SW480 (cell line): ENCODE data around the gene IDS.
A peak's percentile ranks its signal among the peaks of the same experiment; 100 is the strongest.
"Not testable (repeated sequence)": the region's sequence is repeated elsewhere in the genome, so short reads cannot be mapped to it uniquely, and the experiment has no call there.

Experiments used
- DNase-seq: peaks from one replicate; pipeline ENCODE4 v3.0.0-alpha.2; 2016; ENCODE audit warnings: low spot score

Gene IDS

DNA sequence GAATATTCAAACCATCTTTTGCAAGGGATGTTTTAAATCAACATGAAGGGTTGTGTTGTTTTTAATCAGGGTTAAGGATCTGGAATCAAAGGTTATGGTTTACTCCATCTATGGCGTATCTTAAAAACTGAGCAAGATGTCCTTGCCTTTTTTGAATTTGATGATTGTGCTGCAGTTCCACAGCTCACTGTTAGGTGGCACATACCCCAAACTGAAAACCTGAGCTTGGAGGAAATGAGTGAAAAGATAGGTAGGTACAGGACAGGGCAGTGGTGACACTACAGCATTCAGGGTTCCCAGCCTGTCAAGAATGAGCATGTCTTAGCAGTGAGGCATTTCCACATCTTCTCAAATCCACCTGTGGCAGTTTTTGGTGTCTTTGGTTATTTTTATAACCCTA lies 22.6 kb upstream of the IDS start:
- DNase-seq, result peak; percentile 26

DNA sequence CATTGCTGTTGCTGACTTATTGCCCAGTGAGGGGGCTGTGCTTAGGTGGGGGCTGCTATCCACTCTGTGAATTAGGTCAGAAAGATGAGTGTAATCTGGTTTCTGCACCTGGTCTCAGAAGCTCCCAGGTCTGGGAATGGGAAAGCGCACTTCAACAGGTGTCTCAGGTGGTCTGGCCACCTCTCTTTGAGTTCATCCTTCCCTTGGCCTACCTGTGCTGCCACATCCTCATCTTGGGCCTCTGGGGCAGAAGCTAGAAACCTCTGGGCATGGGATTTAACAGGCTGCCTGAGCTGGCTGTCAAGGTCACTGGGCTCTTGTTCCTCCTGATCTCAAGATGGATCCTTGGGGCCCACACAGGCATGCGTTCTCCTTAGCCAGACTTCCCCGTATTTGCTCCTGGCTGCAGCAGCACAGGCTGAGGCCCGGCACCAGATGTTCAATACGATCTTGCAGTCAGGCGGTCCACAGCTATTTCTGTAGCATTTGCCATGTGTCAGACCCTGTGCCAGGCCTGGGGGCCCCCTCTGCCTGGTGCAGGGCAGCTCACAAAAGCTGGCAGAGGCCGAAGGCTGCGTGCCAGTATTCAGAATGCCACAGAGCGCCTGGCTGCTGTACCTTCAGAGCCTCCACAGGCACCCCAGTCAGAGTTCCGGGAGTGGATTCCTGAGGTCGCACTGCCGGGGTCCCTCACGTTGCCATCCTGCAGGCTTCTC lies 21.4 kb upstream of the IDS start:
- not testable (repeated sequence) for DNase-seq

DNA sequence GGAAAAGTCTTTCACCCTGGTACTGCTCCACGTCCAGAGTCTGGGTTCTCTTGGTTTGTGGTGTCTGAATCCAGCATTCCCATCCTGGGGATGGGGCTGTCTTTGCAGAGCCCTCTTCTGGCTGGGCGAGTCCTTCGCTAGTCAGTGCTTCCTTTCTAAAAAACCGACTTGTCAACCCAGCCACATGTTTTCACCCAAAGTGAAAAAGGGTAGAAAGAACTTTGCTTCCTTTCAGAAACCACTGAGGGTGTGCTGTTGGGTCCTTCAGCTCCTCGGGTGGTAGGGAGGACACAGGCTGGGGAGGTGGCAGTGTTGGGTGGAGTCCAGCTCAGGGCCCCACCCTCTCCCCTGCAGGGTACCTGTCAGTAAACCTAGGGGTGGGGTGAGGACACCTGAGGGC lies 20.8 kb upstream of the IDS start:
- DNase-seq, result not testable (repeated sequence)

DNA sequence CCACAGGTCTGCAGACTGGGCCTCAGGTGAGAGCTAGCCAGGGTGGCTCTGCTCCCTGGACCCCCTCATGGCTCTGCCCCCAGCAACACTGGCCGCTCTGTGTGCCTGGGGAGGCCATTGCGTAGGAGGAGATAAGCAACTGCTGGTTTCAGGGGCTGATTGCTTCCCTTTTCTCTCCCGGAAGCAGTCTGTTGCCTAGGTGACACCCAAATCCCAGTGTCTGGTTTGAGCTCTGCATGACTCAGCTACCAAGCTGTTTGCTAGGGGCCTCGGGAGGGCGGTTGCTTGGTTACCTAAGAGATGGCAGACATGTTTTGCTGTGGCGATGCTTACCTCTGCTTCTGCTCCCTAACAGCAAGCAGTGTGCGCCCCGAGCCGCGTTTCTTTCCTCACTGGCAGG lies 20.3 kb upstream of the IDS start:
- DNase-seq, result peak; percentile 14

DNA sequence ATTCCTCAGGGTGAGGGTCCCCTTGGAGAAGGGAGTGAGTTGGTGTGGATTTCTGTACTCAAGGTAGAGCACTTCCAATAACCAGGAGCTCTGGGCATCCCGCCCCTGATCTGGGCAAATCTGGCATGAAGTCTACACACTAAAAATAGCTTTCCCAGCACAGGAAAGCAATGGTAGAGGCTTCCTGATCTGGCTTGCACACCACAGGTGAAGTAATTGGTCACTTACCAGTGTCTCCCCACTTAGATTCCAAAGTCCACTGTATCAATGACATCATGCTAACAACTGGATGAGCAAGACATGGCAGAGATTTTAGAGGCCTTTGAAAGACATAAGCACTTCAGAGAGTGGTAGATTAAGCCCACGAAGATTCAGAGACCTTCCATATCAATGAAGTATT lies 17.8 kb upstream of the IDS start:
- DNase-seq, result peak; percentile 39

DNA sequence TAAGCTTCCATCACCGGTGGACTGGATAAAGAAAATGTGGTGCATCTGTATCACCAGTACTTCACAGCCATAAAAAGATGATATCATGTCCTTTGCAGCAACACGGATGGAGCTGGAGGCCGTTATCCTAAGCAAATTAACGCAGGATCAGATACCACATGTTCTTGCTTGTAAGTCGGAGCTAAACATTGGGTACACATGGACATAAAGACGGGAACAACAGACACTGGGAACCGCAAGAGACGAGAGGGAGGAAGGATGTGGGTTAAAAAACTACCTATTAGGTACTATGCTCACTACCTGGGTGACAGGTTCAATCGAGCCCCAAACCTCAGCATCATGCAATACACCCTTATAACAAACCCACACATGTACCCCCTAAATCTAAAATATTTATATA lies 16.3 kb upstream of the IDS start:
- no peak for DNase-seq

DNA sequence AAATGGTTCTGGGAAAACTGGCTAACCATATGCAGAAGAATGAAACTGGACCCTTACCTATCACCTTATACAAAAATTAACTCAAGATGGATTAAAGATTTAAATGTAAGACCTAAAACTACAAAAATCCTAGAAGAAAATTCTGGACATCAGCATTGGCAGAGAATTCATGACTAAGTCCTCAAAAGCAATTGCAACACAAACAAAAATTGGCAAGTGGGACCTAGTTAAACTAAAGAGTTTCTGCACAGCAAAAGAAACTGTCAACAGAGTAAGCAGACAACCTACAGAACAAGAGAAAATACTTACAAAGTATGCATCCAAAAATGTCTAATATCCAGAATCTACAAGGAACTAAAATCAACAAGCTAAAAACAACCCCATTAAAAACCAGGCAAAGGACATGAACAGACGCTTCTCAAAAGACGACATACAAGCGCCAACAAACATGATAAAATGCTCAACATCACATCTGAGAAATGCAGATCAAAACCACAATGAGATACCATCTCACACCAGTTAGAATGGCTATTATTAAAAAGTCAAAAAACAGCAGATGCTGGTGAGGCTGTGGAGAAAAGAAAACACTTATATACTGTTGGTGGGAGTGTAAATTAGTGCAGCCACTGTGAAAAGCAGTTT lies 15.7 kb upstream of the IDS start:
- not testable (repeated sequence) for DNase-seq

DNA sequence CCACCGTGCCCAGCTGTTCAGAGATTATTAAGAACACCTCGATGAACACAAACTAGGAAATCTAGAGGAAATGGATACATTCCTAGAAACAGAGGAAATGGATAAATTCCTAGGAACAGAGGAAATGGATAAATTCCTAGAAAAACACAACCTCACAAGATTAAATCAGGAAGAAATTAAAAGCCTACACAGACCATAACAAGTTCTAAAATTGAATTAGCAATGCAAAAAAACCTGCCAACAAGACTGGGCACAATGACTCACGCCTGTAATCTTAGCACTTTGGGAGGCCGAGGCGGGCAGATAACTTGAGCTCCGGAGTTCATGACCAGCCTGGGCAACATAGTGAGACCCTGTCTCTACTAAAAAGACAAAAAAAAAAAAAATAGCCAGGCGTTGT lies 13.1 kb upstream of the IDS start:
- DNase-seq, result no peak

DNA sequence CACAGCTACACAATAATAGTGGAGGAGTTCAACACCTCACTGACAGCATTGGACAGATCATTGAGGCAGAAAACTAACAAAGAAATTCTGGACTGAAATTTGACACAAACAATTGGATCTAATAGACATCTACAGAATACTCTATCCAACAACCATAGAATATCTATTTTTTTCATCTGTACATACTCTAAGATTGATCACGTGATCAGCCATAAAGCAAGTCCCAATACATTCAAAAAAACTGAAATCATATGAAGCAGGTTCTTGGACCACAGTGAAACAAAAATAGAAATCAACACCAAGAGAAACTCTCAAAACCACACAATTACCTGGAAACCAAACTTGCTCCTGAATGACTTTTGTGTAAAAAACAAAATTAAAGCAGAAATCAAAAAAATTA lies 12.2 kb upstream of the IDS start:
- DNase-seq, result no peak

DNA sequence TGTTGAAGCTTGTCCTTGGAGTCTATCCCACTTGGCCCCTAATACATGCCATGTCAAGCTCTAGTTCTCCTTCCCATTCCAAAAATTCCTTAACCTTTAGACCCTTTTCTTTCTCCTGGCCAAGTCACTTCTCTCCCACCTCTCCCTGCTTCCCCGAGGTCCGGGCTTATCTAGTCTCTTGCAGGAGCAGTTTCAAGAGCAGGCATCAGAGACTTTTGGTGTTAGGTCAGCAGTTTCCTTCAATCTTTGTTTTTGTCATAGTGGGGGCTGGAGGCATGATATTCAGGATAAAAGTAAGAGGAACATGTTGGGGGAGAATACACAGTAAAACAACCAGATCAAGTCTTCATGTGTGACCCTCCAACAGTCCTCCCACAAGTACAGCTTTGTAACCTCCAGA lies 11.5 kb upstream of the IDS start:
- no peak for DNase-seq

DNA sequence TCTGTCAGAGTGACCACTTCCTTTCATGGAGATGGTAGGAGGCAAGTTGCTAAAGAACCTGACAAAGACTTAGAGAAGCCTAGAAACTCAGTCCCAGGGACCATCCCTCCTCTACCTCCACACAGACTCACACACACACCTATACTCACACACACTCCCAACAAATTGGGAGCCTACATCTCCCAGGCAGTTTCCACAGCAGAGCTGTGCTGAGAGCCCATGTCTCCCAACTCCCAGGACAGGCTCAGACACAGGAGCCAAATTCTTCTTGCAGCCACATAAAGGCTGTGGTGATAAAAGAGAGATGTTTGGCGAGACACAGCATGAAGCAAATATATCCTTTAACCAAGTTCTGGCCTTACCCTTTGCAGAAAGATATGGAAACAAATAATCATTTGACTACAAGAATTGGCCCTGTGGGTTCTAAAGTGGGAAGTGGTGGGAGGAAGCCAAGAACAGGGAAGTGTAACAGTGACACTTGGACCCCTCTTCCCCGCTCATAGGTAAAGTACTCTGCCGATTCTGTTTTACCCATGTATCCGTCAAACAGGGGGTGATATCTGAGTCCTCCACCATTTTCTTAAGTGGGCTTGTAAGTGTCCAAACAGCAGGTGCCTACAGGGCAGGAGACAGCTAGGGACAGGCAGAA lies 11.0 kb upstream of the IDS start:
- no peak for DNase-seq

DNA sequence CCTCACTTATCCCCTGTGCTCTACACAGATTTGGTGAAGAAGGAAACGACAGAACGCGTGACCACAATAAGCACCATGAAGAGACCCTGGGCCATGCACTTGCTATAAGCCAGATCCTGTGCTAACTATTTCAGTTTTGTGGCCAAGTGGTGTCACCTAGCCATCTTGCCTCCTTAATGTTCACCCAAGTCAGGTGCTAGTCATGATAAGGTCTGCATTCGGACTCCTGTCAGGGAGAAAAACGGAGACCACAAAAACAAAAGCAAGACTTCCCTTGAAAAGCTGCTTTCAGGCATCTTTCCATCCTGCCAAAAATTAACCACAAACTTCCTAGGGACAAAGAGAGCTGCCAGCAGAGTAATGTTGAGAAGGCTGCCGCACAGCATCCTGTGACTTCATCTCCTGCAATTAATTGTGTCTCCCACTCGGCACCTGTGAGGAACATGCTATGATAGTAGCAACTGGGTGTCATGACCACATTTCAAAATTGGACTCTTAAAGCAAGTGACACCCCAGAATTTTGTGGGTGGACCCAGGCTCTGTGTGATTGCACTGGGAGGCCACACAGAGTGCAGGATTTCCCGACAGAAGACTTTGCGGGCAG lies 8.8 kb upstream of the IDS start:
- no peak for DNase-seq

DNA sequence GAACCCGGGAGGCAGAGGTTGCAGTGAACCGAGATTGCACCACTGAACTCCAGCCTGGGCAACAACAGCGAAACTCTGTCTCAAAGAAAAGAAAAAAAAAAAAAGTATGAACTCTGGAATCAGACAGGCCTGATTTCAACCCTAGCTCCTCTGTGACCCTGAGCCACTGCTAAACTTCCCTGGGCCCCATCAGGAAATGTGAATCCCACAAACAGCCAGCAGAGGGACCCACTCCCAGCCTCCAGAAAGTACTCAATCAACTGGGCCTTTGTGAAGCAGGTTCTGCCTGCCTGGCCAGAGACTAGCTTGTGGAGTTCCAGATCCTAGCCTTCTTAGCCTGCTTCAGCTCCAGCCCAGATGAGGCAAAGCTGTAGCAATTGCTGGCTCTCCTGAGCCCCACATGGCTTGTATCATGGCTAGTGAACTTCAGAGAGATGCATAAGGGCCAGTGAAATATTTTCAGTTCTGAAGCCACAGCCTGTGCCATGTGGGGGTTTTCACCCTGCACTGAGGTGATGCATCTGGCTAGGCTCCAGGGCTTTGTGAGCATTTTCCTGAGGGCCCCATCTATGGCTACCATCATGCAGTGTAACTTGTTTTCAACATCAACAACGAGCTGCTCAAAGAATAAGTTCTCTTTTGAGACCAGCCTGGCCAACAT lies 7.2 kb upstream of the IDS start:
- DNase-seq, result peak; percentile 49

DNA sequence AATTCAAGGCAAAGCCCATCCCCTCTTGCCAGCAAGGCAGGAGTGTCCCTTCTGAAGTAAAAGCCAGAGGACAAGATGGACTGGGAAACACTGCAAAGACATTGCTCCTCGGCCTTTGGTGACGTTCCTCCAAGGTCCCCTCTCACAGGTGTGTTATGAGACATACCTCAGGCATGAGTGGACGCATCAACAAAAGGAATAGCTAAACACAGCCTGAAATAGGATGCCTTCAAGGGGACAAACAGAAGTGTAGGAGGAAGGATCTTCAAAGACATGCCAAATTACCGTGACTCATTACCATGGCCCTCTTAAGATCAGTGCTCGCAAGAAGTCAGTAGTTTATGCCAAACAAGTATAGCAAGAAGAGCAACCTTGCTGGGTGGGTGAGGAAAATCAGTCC lies 6.0 kb upstream of the IDS start:
- DNase-seq, result peak; percentile 79

DNA sequence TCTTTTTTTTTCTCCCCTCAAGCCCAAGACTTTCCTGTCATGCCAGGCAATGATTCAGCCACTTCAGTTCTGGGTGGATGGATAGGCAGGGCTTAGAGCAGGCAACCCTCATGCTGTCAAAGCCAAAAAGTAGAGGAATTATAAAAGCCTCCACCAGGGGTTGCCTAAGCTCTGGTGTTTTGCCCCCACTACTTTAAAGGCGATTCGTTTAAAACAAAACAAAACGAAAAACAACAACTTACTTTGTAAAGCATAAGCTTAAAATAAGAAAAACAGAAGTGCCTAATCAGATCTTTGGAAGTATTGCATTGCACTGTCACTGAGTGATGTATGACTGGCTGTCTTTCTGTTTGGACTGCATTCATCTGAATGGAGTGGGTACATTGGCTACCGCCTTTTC lies 5.3 kb upstream of the IDS start:
- DNase-seq, result no peak

DNA sequence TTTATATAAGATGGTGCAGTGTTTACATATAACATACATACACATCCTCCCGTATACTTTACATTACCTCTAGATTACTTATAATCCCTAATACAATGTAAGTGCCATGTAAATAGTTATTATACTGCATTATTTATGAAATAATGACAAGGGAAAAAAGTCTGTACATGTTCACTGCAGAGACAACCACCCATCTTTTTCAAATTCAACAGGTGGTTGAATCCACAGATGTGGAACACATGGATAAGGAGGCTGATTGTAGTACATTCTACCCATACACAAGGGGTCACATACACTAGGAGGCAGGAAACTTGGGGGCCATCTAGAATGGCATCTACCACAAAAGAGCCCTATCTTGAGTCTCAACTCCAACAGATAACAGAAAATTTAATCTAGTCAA lies 3.4 kb upstream of the IDS start:
- DNase-seq, result no peak

DNA sequence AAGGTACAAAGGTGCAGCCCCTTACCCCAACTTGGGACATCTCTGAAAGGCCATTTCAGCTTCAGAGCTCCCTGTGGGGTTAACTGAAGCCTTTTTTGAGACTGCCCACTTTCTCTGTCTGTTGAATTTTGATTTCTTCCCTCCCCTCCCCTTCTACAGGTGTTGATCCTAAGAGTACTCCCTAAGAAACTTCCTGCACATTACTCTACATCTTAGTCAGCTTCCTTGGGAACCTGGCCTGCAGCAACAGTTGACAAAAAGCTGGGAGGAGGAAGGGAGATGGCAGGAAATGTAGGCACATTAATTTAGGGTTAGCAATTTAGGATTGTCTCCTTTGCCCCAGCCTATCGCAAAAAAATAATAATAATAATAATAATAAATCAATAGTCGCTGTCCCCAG lies 1.2 kb upstream of the IDS start:
- no peak for DNase-seq

DNA sequence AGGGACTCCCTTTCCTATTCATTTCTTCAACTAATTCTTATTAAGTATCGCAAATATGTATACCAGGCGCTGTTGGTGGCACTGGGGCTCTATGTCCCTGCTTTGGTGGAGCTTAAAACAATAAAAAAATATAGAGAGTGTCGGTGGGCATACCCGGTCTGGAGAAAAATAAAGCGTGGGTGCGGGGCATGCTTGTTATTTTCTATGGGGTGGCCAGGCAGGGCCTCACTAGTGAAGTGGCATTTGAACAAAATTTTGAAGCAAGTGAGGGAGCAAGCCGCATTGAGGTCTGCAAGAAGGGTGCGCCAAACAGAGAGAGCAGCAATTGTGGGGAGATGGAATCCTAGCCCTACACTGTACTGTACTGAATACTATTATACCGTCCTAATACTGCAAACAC lies 565 bp upstream of the IDS start:
- no peak for DNase-seq

DNA sequence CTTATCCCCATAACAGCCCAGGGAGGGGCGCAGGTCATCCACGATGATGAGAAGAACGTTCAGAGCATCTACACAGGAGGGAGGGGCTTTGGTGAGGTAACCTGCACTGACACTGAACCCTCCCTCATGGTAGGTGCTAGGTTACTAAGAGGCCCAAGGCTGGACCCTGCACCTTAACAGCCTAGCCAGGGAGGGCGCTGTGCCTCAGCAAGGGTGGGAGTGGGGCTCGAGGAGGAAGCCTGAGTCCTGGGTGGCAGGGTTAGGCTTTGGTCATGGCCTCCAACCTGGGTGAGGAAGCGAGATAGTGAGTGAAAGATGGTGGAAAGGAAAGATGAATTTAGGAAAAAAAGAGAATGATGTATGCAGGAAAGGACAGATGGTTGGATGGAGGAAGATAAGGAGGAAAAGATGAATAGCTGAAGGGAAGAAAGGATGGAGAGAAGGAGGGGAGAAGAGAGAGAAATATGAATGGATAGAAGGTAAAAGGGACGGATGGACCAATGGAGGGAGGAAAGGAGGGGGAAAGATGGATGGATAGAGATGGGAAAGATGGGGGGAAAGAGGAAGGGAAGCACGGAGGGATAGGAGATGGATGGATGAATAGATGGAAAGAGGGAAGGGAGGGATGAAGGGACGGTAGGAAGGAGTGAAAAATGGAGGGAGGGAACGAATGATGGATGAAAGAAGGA lies 736 bp downstream of the IDS start:
- peak; percentile 9 for DNase-seq

DNA sequence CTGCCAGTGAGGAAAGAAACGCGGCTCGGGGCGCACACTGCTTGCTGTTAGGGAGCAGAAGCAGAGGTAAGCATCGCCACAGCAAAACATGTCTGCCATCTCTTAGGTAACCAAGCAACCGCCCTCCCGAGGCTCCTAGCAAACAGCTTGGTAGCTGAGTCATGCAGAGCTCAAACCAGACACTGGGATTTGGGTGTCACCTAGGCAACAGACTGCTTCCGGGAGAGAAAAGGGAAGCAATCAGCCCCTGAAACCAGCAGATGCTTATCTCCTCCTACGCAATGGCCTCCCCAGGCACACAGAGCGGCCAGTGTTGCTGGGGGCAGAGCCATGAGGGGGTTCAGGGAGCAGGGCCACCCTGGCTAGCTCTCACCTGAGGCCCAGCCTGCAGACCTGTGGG lies 1.7 kb downstream of the IDS start:
- not testable (repeated sequence) for DNase-seq

DNA sequence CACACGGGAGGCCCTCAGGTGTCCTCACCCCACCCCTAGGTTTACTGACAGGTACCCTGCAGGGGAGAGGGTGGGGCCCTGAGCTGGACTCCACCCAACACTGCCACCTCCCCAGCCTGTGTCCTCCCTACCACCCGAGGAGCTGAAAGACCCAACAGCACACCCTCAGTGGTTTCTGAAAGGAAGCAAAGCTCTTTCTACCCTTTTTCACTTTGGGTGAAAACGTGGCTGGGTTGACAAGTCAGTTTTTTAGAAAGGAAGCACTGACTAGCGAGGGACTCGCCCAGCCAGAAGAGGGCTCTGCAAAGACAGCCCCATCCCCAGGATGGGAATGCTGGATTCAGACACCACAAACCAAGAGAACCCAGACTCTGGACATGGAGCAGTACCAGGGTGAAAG lies 2.2 kb downstream of the IDS start:
- not testable (repeated sequence) for DNase-seq

DNA sequence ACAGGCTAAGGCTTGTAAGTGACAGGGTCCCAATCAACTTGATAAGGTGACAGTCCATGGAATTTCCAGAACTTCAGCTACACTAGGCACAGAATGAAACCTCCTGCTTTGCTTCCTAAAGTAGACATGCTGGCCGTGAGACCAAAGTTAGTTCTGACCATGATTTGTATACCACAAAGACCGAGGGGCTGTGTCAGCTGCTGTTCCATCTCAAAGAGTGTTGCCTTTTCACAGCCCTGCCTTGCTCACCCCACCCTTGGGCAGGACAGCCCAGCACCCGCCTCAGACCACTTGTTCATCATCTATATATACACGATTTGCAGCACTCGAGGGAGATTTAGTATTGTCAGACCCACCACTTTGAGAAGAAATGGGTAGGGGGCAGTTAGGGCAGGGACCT lies 5.3 kb downstream of the IDS start:
- DNase-seq, result no peak
